Measurements from ENCODE around the gene DTNA.

DNA sequence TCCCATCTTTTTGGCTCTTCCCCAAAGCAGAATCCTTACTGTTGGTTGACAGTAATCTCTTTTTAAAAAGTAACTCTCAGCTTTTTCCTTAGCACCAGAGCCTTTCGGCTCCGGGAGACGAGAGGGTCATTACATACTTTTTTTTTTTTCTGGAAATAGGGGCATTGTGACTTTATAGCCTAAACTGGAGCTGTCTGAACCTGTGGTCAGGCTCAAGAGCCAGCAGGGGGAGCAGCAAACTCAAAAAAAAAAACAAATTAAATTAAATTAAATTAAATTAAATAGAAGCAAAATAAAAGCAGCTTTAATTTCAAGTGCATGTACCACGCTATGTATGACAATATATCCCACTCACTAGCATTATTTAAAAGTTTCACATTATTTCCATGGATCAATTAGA is 156.6 kb downstream of the DTNA start:
- no peak for TF ChIP-seq POLR2A (IDR thresholded peaks at IDR 0.05; ENCODE audit: low read length)
- no peak for TF ChIP-seq GATA1 (IDR thresholded peaks at IDR 0.05; ENCODE audit: low read depth, low read length)

Data from erythroblast (primary cell).